Fibroblast of lung (primary cell): Measurements from ENCODE around the gene GDF7. TPM values are rescaled to one million over a fixed set of nuclear protein-coding genes. Genes with fewer than 3 reads are reported as not detected.

Source experiments
- DNase-seq, 2 donors: peaks; one replicate each; pipeline versions ENCODE4 v3.0.0 to v3.0.0-alpha.2; 2010; ENCODE audit warnings: low read depth in 2 of 2
- H2AFZ ChIP-seq: 2 replicates; pipeline ENCODE4 v1.5.1; 2012; ENCODE audit warnings: low read length, control low read depth, inconsistent platforms
- H3K27ac ChIP-seq: 2 replicates; pipeline ENCODE4 v1.5.1; 2011; ENCODE audit warnings: low read length, control low read depth; ENCODE audit not compliant: insufficient read depth
- H3K27me3 ChIP-seq: 2 replicates; pipeline ENCODE4 v1.5.1; 2011; ENCODE audit warnings: mild to moderate bottlenecking, low read length; ENCODE audit not compliant: control insufficient read depth, insufficient read depth
- H3K36me3 ChIP-seq: 2 replicates; pipeline ENCODE4 v1.5.1; 2011; ENCODE audit warnings: low read length; ENCODE audit not compliant: control insufficient read depth, insufficient read depth
- H3K4me1 ChIP-seq: 2 replicates; pipeline ENCODE4 v1.5.1; 2011; ENCODE audit warnings: low read length; ENCODE audit not compliant: control insufficient read depth, insufficient read depth; ENCODE audit errors: extremely low read depth
- H3K4me2 ChIP-seq: 2 replicates; pipeline ENCODE4 v1.5.1; 2011; ENCODE audit warnings: low read length, control low read depth; ENCODE audit not compliant: insufficient read depth; ENCODE audit errors: extremely low read depth
- H3K4me3 ChIP-seq, 4 experiments: fragments of 200-600 bp in 1 of 4; sonication (generic) in 1 of 4; replicated peaks in 1 of 4; 2 replicates each; pipeline ENCODE4 v1.5.1; 2011 to 2016; ENCODE audit warnings: low read length in 4 of 4, low read depth in 3 of 4, mild to moderate bottlenecking in 3 of 4, control low read depth in 2 of 4, inconsistent platforms in 1 of 4, mixed read lengths in 1 of 4; ENCODE audit not compliant: insufficient read depth in 1 of 4; ENCODE audit errors: control extremely low read depth in 1 of 4
- H3K79me2 ChIP-seq: 2 replicates; pipeline ENCODE4 v1.5.1; 2012; ENCODE audit warnings: mild to moderate bottlenecking, low read length, inconsistent platforms; ENCODE audit not compliant: control insufficient read depth, insufficient read depth
- H3K9ac ChIP-seq: 2 replicates; pipeline ENCODE4 v1.5.1; 2011; ENCODE audit warnings: mild to moderate bottlenecking, low read length, control low read depth; ENCODE audit not compliant: insufficient read depth
- H3K9me3 ChIP-seq: 2 replicates; pipeline ENCODE4 v1.5.1; 2012; ENCODE audit warnings: low read depth, low read length; ENCODE audit not compliant: control insufficient read depth, insufficient read depth
- H4K20me1 ChIP-seq: 2 replicates; pipeline ENCODE4 v1.5.1; 2011; ENCODE audit warnings: low read length; ENCODE audit not compliant: control insufficient read depth, insufficient read depth; ENCODE audit errors: extremely low read depth
- CTCF ChIP-seq, 2 donors: IDR thresholded peaks in 1 of 2; conservative IDR thresholded peaks in 1 of 2; 1 replicate in 1 of 2; 2 replicates in 1 of 2; pipeline ENCODE4 v1.5.1; 2011 to 2012; ENCODE audit warnings: low read length in 2 of 2, control low read depth in 1 of 2, inconsistent platforms in 1 of 2, low read depth in 1 of 2, mild to moderate bottlenecking in 1 of 2
- EZH2 ChIP-seq: IDR thresholded peaks from 2 replicates; pipeline ENCODE4 v1.5.1; 2012; ENCODE audit warnings: low read length, control low read depth, mild to moderate bottlenecking; ENCODE audit errors: missing control alignments
- polyA plus RNA-seq, 2 donors: library from polyadenylated mRNA; depleted of rRNA in 1 of 2; stranded (reverse) in 1 of 2; unstranded in 1 of 2; fragments of >200 nt; gene quantifications; 2 replicates each; pipeline ENCODE4 v1.2.1, GENCODE V29; 2011 to 2012; ENCODE audit warnings: missing spikeins in 1 of 2
- total RNA-seq: library from RNA; depleted of rRNA; stranded (reverse); fragments of >200 nt; gene quantifications from 2 replicates; pipeline ENCODE4 v1.2.1, GENCODE V29; 2014

GDF7 gene
- total and polyA plus RNA-seq, 2 donors (not counting 1 experiment from before 2014, with no cell fraction given): 0.33 TPM; not detected in 1

GRCh38 chr2:20635675-20636584, 31.0 kb upstream of the GDF7 start:
- no peak overlapping the region for H2AFZ ChIP-seq
- no peak overlapping the region for H3K4me3 ChIP-seq
- peaks cover 15% of the 10 kb centered on the region for H3K4me1 ChIP-seq
- H3K27ac ChIP-seq: no peak overlapping the region
- peaks cover 15% of the 10 kb centered on the region for H3K36me3 ChIP-seq
- peak overlapping the region; percentile 3 for H3K4me2 ChIP-seq
- TF ChIP-seq EZH2: no peak
- peak; percentile 85 to 97 for TF ChIP-seq CTCF (conservative IDR thresholded peaks at IDR 0.05 in 1 of 2, IDR thresholded peaks at IDR 0.05 in 1 of 2; ENCODE audit: low read depth in 1 of 2, low read length in 2 of 2)
- H4K20me1 ChIP-seq: no peaks in the 10 kb centered on the region
- no peaks in the 10 kb centered on the region for H3K9me3 ChIP-seq
- DNase-seq: peak; percentile 61 to 77
- no peaks in the 10 kb centered on the region for H3K79me2 ChIP-seq
- H3K9ac ChIP-seq: no peak overlapping the region
- no peaks in the 10 kb centered on the region for H3K27me3 ChIP-seq

- DNase-seq: peak in 1 of 2 donors; percentile 18
- Histone ChIP-seq H2AFZ (no peak overlapping the region), H3K36me3 (peaks cover 25% of the 10 kb centered on the region), H3K4me1 (peaks cover 26% of the 10 kb centered on the region), H3K27me3 (no peaks in the 10 kb centered on the region), H3K9ac (no peak overlapping the region), H3K9me3 (no peaks in the 10 kb centered on the region), H3K4me2 (no peak overlapping the region), H3K79me2 (no peaks in the 10 kb centered on the region), H3K4me3 (no peak overlapping the region), H4K20me1 (no peaks in the 10 kb centered on the region), H3K27ac (no peak overlapping the region)
- no peak for TF ChIP-seq CTCF (conservative IDR thresholded peaks at IDR 0.05 in 1 of 2, IDR thresholded peaks at IDR 0.05 in 1 of 2; ENCODE audit: low read depth in 1 of 2, low read length in 2 of 2)
- TF ChIP-seq EZH2: no peak
Measured at GRCh38 chr2:20637147-20637546, 29.8 kb upstream of the GDF7 start.

GRCh38 chr2:20638014-20638413, 28.9 kb upstream of the GDF7 start:
- no peak overlapping the region for H3K4me3 ChIP-seq
- H3K79me2 ChIP-seq: no peaks in the 10 kb centered on the region
- H3K4me1 ChIP-seq: peaks cover 28% of the 10 kb centered on the region

More at GRCh38 chr2:20638014-20638413, 28.9 kb upstream of the GDF7 start:
- Histone ChIP-seq H3K27ac (no peak overlapping the region), H2AFZ (no peak overlapping the region), H3K9me3 (no peaks in the 10 kb centered on the region), H3K27me3 (no peaks in the 10 kb centered on the region), H3K36me3 (peaks cover 25% of the 10 kb centered on the region), H3K9ac (no peak overlapping the region), H4K20me1 (no peaks in the 10 kb centered on the region), H3K4me2 (no peak overlapping the region)
- TF ChIP-seq CTCF (conservative IDR thresholded peaks at IDR 0.05 in 1 of 2, IDR thresholded peaks at IDR 0.05 in 1 of 2; ENCODE audit: low read depth in 1 of 2, low read length in 2 of 2) (no peak), EZH2 (no peak)
- DNase-seq: no peak
